ENCODE results near the gene HOXD4.

Gene HOXD4

DNA sequence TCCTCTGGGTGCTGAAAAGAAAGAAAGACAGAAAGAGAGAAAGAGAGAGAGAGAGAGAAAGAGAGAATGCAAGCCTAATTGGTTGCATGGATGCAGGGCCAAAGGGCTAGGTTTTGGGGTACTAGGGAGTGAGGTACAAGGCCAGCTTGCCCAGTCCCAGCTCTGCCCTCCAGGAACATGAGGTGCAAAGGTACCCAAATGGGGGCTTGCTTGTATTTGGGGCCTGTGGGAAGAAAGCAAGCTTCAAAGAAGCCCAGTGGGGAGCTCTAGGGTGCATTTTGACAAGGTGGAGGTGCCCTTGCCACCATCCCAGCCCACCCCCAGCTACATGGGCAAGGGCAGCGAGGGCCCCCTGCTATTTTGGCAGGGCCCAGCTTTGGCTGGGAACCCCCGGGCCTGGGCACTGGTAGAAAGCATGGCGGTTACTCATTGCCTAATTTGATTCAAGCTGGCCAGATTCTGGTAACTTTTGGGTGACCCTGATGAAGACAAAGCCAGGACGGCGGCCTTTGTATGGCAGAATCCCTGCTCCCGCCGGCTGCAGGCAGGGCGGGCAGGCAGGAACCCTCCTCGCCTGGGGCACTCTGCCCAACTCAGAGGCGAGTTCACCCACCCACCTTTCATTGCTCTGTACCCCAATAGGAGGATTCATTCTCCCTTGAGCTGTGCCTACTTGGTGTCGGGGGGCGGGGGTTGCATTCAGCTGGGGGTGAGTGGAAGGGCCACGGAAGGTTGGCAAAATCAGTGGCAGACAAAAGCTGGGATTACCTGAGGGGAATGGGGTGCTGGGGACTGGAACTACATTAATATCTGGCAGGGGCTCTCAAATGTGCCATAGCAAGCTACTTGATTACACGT is 537 bp upstream of the HOXD4 start:
- DNase-seq (ENCODE audit: low read depth) = no peak
- TF ChIP-seq, protein P1, sequence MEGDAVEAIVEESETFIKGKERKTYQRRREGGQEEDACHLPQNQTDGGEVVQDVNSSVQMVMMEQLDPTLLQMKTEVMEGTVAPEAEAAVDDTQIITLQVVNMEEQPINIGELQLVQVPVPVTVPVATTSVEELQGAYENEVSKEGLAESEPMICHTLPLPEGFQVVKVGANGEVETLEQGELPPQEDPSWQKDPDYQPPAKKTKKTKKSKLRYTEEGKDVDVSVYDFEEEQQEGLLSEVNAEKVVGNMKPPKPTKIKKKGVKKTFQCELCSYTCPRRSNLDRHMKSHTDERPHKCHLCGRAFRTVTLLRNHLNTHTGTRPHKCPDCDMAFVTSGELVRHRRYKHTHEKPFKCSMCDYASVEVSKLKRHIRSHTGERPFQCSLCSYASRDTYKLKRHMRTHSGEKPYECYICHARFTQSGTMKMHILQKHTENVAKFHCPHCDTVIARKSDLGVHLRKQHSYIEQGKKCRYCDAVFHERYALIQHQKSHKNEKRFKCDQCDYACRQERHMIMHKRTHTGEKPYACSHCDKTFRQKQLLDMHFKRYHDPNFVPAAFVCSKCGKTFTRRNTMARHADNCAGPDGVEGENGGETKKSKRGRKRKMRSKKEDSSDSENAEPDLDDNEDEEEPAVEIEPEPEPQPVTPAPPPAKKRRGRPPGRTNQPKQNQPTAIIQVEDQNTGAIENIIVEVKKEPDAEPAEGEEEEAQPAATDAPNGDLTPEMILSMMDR (IDR thresholded peaks at IDR 0.05; ENCODE audit: low read depth, low read length, missing control alignments) = no peak
- no peak overlapping the region for H3K4me3 ChIP-seq (ENCODE audit: low read depth, low read length)

DNA sequence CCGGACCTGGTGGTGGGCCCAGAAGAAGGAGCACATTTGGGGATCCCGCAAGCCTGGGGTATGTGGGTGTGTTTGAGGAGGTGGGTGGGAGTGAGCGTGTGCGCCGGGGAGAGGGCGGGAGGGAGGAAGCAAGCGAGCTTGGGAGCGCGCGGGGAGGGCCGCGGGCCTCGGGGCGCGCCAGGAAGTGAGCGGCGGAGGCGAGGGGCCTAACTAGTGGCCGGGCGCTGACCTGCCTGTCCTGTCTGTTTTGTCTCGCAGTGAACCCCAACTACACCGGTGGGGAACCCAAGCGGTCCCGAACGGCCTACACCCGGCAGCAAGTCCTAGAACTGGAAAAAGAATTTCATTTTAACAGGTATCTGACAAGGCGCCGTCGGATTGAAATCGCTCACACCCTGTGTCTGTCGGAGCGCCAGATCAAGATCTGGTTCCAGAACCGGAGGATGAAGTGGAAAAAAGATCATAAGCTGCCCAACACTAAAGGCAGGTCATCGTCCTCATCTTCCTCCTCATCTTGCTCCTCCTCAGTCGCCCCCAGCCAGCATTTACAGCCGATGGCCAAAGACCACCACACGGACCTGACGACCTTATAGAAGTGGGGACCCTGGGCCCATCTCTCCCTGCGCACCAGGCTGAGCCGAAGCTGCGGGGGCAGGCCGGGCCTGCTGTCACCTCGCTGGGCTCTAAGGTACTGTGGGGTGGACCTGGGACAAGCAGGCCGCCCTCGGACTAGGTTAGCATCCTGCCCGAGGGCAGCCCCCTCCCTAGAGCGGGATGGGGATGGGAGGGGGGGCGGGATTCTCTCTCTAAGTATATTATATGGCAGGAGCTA is 1.2 kb downstream of the HOXD4 start:
- TF ChIP-seq, protein P1 (IDR thresholded peaks at IDR 0.05; ENCODE audit: low read depth, low read length, missing control alignments) = no peak
- no peak for DNase-seq (ENCODE audit: low read depth)
- no peak overlapping the region for H3K4me3 ChIP-seq (ENCODE audit: low read depth, low read length)

DNA sequence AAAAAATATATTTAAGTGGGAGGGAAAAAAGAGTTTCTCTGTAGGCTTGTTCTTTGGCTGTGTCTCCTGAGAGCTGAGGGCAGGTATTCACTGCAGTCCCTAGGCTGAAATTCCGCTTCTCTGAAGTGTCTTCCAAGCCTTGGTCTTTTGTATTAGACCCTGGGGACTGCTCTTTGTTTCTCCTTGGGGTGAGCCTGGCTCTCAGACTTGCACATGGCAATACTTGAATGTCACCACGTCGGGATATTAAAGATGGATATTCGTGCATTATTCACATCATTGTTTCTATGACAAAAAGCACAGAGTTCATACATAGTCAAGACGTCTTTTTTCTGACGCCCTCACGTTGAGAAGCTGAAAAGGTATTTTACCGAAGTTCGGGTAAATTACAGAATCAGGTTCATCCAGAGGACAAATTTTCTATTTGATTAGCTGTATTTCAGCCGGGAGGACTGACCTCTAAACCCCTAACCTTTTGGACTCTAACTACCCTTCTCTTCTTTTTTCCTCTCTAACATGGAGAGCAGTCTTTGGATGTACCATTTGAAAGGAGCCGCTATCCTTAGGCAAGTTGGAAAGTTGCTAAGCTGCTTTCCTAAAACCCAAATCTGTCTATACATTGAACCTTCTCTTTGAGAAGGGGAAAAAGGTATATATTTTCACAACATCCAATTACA is 3.4 kb downstream of the HOXD4 start:
- no peak overlapping the region for H3K4me3 ChIP-seq (ENCODE audit: low read depth, low read length)
- TF ChIP-seq, protein P1 (IDR thresholded peaks at IDR 0.05; ENCODE audit: low read depth, low read length, missing control alignments) = no peak

DNA sequence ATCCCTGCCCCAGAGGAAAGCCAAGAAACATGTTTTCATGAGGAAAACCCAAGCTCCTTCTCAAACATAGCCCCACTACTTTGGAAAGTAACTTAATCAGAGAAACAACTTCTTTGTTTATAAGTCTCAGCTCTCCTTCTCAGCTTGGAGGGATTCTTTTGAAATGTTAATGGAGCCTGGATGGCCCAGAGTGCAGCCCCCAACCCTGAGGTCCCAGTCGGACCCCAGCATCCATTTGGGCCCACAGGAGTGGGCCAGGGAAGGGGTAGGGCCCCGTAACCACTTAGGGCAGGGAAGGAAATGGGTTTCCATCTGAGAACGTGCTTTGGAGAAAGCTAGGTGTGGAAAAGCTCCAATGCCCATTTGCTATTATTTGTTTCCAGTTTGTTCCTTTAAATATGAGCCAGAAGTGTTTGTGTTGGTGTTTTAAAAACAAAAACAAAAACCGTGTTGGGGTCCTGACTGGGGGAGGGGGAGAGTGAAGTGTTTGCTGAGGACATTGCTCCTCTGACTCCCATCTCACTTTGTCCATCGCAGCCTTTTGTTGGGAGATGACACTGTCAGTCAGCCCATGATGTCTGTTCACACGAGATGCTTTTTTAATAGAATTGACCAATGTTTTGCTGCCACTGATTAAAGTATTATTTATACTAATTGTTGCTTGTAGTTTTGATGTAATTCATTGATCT is 4.2 kb downstream of the HOXD4 start:
- TF ChIP-seq, protein P1 (IDR thresholded peaks at IDR 0.05; ENCODE audit: low read depth, low read length, missing control alignments) = no peak
- no peak overlapping the region for H3K4me3 ChIP-seq (ENCODE audit: low read depth, low read length)
- no peak for DNase-seq (ENCODE audit: low read depth)

More for the DNA sequence above, 3.4 kb downstream of the HOXD4 start:
- no peak for DNase-seq (ENCODE audit: low read depth)

- TF ChIP-seq, protein P1 (IDR thresholded peaks at IDR 0.05; ENCODE audit: low read depth, low read length, missing control alignments) = no peak
- no peak for DNase-seq (ENCODE audit: low read depth)
- no peak overlapping the region for H3K4me3 ChIP-seq (ENCODE audit: low read depth, low read length)
Observed at GRCh38 chr2:176156301-176156806, 5.0 kb downstream of the HOXD4 start.

GRCh38 chr2:176156807-176157498 is 5.6 kb downstream of the HOXD4 start, which contains the start of gene HOXD3:
TSS of gene HOXD3 (plus strand) at chr2:176157307. CDS start at chr2:176169115, 11,808 bp downstream.
- no peak within 1 kb of the TSS for H3K4me3 ChIP-seq (ENCODE audit: low read depth, low read length)
- no peak for DNase-seq (ENCODE audit: low read depth)
- TF ChIP-seq, protein P1 (IDR thresholded peaks at IDR 0.05; ENCODE audit: low read depth, low read length, missing control alignments) = no peak
